IgD-negative memory B cell (primary cell): ENCODE results near the gene RANBP3L. TPM values are rescaled to one million over a fixed set of nuclear protein-coding genes. Genes with fewer than 3 reads are reported as not detected.
A peak's percentile ranks its signal among the peaks of the same experiment; 100 is the strongest.

Experiments
- H3K27ac Mint-ChIP-seq, 3 donors: one replicate each; pipeline ENCODE4 v1.8.0; 2020 to 2022; ENCODE audit warnings: mild to moderate bottlenecking in 3 of 3, mixed read lengths in 3 of 3, moderate library complexity in 1 of 3
- H3K27me3 Mint-ChIP-seq: one replicate; pipeline ENCODE4 v1.8.0; 2021; ENCODE audit warnings: mixed read lengths
- H3K36me3 Mint-ChIP-seq: one replicate; pipeline ENCODE4 v1.8.0; 2020; ENCODE audit warnings: mild to moderate bottlenecking, mixed read lengths
- H3K4me1 Mint-ChIP-seq, 3 donors: one replicate each; pipeline ENCODE4 v1.8.0; 2020 to 2022; ENCODE audit warnings: mixed read lengths in 3 of 3, mild to moderate bottlenecking in 1 of 3
- H3K4me3 Mint-ChIP-seq, 4 donors: one replicate each; pipeline ENCODE4 v1.8.0; 2020 to 2022; ENCODE audit warnings: mild to moderate bottlenecking in 4 of 4, mixed read lengths in 4 of 4, moderate library complexity in 3 of 4
- H3K9me3 Mint-ChIP-seq, 3 donors: one replicate each; pipeline ENCODE4 v1.8.0; 2020 to 2021; ENCODE audit warnings: mixed read lengths in 3 of 3, mild to moderate bottlenecking in 1 of 3
- polyA plus RNA-seq: library from polyadenylated mRNA; unstranded; fragments of 300-500 nt; fragmentation: Illumina TruSeq; gene quantifications from one replicate; pipeline ENCODE4 v1.2.3, GENCODE V29; 2021

The RANBP3L gene
- polyA plus RNA-seq, 1 donor from 2014 or later, result not detected

DNA sequence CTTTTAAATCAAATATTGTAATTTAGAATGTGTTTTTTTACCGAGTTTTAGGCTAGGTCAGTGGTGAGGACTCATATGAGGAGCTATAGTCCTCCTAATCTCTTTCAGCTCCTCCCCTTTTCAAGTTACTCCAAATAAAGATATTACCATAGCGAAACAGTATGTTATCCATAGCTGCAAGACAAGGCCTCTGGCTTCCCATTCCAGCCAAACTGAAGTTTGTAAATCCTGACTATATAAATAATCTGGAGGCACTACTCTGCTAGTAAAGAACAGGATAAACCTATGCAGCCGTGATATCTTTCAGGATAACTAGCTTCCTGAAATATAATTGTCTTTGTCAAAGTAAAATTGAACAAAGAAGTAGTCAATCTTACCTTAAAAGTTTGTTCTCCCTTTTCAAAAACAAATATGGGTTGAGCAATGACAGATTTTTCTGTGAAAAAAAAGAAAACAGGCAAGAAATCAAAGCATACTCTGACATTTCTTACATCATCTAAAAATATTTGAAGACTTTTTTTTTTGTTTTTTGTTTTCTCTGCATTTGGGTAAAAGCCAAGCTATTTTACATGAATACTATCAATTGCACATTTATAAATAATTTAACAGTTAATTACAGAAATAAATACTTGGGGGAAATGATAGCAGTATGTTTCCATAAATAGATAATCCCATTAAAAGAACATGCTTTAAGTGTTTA is 30.7 kb downstream of the RANBP3L start:
- Mint-ChIP-seq H3K4me1 (peaks cover 0 to 1% (median 0%) of the 10 kb centered on the region in 3 donors), H3K9me3 (no peaks in the 10 kb centered on the region), H3K27me3 (no peaks in the 10 kb centered on the region), H3K36me3 (no peaks in the 10 kb centered on the region), H3K4me3 (no peak overlapping the region), H3K27ac (no peak overlapping the region)

DNA sequence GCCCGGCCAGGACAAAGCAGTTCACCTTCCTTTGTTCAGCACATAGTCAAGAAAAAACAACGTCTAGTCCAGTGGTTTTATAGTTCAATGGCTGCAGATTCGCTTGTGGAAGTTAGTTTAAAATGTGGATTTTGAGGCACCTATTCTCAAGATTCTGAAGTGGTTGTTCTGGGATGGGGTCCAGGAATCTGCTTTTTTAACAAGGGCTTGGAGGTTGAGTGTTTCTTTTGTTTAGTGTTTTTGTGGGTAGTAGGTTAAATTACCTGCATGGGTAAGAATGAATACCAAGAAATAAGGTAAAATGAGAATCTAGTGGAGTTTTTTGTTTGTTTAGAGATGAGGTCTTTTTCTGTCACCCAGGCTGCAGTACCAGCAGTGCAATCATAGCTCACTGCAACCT is 31.5 kb downstream of the RANBP3L start:
- H3K36me3 Mint-ChIP-seq, result no peaks in the 10 kb centered on the region
- no peak overlapping the region for H3K4me3 Mint-ChIP-seq
- H3K27ac Mint-ChIP-seq, result no peak overlapping the region
- H3K9me3 Mint-ChIP-seq, result no peaks in the 10 kb centered on the region
- H3K27me3 Mint-ChIP-seq, result no peaks in the 10 kb centered on the region
- H3K4me1 Mint-ChIP-seq, result peaks cover 0 to 1% (median 0%) of the 10 kb centered on the region in 3 donors

DNA sequence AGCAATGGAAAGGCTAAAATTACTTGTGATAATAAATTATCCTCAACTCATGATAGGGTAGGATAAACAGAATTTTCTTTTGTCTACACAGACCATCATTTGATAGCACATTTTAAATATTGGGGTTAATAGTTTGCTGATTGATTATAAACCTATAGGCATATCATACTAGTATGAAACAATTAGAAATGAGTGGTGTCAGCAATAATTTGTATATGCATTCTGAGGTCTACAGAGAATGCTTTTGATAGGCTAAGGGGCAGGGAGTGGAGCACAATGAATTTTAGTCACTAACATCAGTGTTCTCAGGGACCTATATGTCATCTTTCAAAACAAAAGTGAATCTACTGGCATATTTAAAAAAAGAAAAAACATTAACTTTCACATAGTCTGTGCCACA is 32.2 kb downstream of the RANBP3L start:
- Mint-ChIP-seq H3K4me3 (no peak overlapping the region), H3K9me3 (no peaks in the 10 kb centered on the region), H3K27me3 (no peaks in the 10 kb centered on the region), H3K4me1 (peaks cover 0 to 1% (median 0%) of the 10 kb centered on the region in 3 donors), H3K27ac (no peak overlapping the region), H3K36me3 (no peaks in the 10 kb centered on the region)

DNA sequence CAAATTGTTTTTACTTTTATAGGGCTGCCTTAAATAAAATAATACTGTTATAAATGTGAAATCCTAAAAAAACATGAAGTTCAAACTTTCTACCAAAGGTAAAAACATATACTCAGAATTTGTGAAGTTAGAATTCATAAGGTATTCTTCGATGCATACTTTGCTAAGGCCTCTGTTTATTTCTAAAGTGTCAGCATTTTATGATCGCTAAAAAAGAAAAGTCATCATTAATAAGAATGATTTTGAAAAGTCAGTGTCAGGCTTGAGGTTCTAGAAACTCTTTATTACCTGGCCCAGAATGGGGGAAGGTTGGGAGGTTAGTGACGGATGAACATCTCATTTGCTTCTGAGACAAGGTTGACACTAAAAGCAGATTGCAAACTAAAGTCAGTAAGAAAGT is 33.8 kb downstream of the RANBP3L start:
- no peaks in the 10 kb centered on the region for H3K27me3 Mint-ChIP-seq
- no peaks in the 10 kb centered on the region for H3K9me3 Mint-ChIP-seq
- no peaks in the 10 kb centered on the region for H3K36me3 Mint-ChIP-seq
- no peak overlapping the region for H3K27ac Mint-ChIP-seq
- H3K4me1 Mint-ChIP-seq, result peaks cover 0 to 1% (median 0%) of the 10 kb centered on the region in 3 donors
- H3K4me3 Mint-ChIP-seq, result no peak overlapping the region

DNA sequence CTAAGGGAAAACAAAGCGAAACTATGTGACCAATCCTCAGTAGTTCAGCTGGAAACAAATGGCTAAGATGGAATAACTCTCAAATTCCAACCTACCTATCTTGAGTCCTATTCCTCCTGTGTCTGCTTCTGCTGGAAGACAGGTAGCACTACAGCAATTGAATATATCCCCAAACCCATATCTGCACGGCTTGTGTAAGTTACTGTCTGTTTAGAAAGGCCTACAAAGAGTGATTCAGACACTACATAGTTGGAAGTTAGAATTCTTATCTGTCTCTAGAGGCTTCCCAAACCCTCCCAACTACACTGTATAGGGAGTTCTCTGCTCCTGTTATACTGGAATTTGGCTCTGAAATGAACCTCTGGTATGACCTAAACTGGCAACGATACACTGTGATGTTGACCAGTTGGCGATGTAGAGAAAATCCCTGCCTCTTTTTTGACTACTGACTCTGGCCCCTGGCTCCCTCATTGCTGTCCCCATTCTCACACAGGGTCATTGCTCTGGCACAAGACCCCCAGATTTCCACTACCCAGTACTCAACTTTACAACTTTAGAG is 37.4 kb downstream of the RANBP3L start:
- peaks cover 0 to 1% (median 0%) of the 10 kb centered on the region in 3 donors for H3K4me1 Mint-ChIP-seq
- H3K36me3 Mint-ChIP-seq, result no peaks in the 10 kb centered on the region
- H3K27ac Mint-ChIP-seq, result no peak overlapping the region
- no peak overlapping the region for H3K4me3 Mint-ChIP-seq
- no peaks in the 10 kb centered on the region for H3K9me3 Mint-ChIP-seq
- H3K27me3 Mint-ChIP-seq, result peaks cover 5% of the 10 kb centered on the region

DNA sequence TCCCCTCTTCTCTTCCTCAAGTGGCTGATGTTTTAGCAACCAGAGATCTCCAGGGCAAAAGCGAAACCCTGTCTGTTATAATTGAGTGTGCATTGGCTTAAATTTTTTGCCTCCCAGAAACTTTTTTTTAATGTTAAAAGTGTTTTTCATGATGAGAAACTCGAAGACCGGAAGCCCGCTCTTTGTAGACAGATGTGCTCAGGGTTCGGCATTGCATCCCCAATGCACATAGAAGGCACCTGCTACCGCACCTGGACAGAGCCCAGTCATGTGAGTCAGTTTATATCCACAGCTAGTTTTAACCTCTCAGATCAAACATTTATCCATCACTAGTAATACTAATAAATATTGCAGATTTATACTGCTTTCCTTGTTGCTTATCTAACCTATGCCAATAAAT is 40.5 kb downstream of the RANBP3L start:
- no peaks in the 10 kb centered on the region for H3K9me3 Mint-ChIP-seq
- no peak overlapping the region for H3K4me3 Mint-ChIP-seq
- H3K36me3 Mint-ChIP-seq, result no peaks in the 10 kb centered on the region
- peaks cover 6% of the 10 kb centered on the region for H3K27me3 Mint-ChIP-seq
- H3K4me1 Mint-ChIP-seq, result peaks cover 0 to 1% (median 0%) of the 10 kb centered on the region in 3 donors
- no peak overlapping the region for H3K27ac Mint-ChIP-seq

DNA sequence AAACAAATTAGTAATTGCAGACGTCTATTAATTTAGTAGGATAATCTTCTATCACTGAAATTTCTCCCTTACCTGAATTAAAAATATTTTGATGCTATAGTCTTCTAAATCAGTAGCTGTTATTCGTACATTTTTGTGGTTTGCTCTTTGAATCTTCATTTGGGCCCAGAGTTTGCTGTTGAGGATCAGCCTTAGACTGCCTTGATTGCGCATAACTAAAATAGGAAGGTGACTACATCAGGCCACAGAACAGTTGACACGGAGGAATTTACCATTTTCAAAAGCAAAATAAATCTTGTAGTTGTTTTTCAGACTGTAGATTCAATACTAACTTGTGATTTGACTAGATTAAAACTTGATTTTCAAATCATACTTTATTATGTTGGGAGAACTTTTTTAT is 48.1 kb downstream of the RANBP3L start:
- Mint-ChIP-seq H3K27me3 (peaks cover 3% of the 10 kb centered on the region), H3K27ac (no peak overlapping the region), H3K4me1 (no peaks in the 10 kb centered on the region), H3K36me3 (peaks cover 3% of the 10 kb centered on the region), H3K9me3 (no peaks in the 10 kb centered on the region), H3K4me3 (no peak overlapping the region)

DNA sequence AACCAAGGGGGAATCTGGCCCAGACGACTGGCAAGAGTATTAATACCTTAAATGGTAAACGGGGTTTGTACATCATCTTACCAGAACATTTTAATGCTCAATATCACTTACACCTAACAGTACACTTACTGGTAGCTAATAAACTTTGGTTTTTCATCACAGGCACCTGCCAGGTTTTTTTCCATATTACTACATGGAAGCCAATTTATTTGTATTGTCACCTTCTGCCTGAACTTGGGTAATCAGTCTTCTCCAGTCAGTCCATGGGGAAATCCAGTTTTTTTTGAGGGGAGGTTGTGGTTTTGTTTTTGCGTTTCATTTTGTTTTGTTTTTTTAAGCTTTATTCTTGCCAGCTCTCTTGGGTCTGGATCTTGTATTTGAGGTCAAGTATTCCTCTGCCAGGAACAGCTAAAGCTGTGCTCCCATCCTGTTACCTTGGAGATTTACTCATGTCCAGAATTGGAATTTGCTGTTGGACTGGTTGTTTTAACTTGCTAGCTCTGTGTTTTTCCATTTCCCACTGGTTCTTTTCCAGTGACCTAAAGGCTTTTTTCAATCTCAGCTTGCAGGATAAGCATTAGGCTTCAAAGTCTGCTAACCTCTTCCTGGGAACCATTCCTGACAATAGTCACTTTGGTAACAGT is 48.9 kb downstream of the RANBP3L start:
- no peak overlapping the region for H3K4me3 Mint-ChIP-seq
- H3K4me1 Mint-ChIP-seq, result no peaks in the 10 kb centered on the region
- no peaks in the 10 kb centered on the region for H3K9me3 Mint-ChIP-seq
- H3K27ac Mint-ChIP-seq, result no peak overlapping the region
- H3K27me3 Mint-ChIP-seq, result peaks cover 3% of the 10 kb centered on the region
- peaks cover 3% of the 10 kb centered on the region for H3K36me3 Mint-ChIP-seq

DNA sequence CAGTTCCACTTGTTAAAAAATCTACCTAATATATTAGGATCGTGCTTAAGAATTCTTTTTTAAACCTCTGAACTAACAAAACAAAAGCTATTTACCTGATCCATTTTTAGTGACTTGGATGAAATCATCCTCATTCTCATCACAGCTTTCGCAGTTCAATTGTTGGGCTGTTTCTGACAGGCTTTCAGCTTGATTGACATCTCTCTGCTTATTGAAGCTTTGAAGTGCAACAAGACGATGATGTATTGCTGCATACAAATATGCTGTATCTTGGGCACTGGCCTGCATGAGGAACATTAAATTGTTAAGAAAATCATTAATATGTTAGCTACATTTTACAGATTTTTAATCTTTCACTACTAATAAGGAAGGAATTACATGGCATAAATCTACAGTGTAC is 50.5 kb downstream of the RANBP3L start:
- no peaks in the 10 kb centered on the region for H3K4me1 Mint-ChIP-seq
- H3K27me3 Mint-ChIP-seq, result peaks cover 3% of the 10 kb centered on the region
- H3K4me3 Mint-ChIP-seq, result no peak overlapping the region
- no peak overlapping the region for H3K27ac Mint-ChIP-seq
- H3K36me3 Mint-ChIP-seq, result peaks cover 3% of the 10 kb centered on the region
- H3K9me3 Mint-ChIP-seq, result no peaks in the 10 kb centered on the region

DNA sequence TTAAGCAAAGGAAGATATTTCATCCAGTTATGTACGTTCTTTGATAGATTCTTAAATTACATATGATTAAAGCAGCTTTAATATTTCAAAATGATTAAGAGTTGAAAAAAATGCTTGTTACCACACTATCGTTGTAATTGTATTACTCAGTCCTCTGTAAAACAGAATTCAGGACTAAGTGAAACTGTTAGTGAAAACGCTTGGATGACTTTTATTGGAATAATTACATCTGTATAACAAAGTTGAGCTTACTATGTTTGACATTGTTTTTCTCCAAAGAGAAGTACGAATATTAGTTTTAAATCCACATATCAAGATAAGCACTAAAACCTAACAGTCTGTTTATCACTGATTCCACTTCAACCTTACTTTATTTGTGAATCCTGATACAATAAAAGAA is 51.3 kb downstream of the RANBP3L start:
- Mint-ChIP-seq H3K4me1 (no peaks in the 10 kb centered on the region), H3K27ac (no peak overlapping the region), H3K36me3 (peaks cover 3% of the 10 kb centered on the region), H3K4me3 (no peak overlapping the region), H3K27me3 (peaks cover 3% of the 10 kb centered on the region), H3K9me3 (no peaks in the 10 kb centered on the region)

DNA sequence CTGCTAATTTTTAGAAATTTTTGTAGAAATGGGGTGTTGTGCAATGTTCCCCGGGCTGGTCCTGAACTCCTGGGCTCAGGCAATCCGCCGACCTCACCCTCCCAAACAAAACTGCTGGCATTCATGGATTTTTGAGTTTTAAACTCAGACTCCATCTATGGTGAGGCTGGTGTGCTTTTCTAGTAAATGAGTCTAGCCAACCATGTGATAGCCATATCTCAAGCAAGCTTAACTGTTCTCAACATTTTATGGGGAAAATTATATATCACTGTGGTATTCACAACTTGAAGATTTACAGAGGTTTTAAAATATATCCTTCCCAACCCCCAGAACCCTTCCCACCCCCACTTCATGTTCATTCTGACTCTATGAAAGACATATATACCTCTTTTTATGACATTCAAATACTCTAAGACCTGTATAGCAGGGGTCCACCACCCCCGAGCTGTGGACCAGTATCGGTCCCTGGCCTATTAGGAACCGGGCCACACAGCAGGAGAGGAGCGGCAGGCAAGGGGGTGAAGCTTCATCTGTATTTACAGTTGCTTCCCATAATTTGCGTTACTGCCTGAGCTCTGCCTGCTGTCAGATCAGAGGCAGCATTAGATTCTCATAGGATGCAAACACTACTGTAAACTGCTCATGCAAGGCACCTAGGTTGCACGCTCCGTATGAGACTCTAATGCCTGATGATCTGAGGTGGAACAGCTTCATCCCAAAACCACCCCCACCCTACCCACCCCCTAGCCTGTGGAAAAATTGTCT is 55.5 kb downstream of the RANBP3L start:
- no peak overlapping the region for H3K27ac Mint-ChIP-seq
- H3K4me3 Mint-ChIP-seq, result no peak overlapping the region
- no peaks in the 10 kb centered on the region for H3K9me3 Mint-ChIP-seq
- H3K36me3 Mint-ChIP-seq, result no peaks in the 10 kb centered on the region
- H3K27me3 Mint-ChIP-seq, result no peaks in the 10 kb centered on the region
- H3K4me1 Mint-ChIP-seq, result peaks cover 6 to 15% (median 14%) of the 10 kb centered on the region in 3 donors

DNA sequence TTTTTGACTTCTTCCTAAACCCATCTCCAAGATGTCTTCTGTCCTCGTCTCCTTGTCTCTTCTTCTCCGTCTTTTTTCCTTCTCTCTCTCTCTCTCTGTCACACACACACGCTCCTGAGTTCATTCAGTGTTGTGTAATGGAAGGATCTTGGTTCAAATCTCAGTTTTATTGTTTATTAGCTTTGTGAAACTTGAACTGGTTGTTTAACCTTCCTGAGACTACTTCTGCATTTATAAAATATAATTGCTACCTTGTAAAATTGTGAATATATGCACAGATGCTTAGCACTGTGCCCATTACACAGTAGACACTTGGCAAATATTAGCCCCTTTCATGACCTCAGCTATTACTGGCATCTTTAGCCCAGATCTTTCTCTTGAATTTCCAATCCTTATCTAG is 57.6 kb downstream of the RANBP3L start:
- H3K4me3 Mint-ChIP-seq, result peak overlapping the region; percentile 3 to 99 (median 56)
- H3K27me3 Mint-ChIP-seq, result no peaks in the 10 kb centered on the region
- H3K4me1 Mint-ChIP-seq, result peaks cover 17 to 30% (median 29%) of the 10 kb centered on the region in 3 donors
- no peaks in the 10 kb centered on the region for H3K9me3 Mint-ChIP-seq
- H3K27ac Mint-ChIP-seq, result peak overlapping the region in 2 of 3 donors; percentile 8 to 81
- no peaks in the 10 kb centered on the region for H3K36me3 Mint-ChIP-seq

DNA sequence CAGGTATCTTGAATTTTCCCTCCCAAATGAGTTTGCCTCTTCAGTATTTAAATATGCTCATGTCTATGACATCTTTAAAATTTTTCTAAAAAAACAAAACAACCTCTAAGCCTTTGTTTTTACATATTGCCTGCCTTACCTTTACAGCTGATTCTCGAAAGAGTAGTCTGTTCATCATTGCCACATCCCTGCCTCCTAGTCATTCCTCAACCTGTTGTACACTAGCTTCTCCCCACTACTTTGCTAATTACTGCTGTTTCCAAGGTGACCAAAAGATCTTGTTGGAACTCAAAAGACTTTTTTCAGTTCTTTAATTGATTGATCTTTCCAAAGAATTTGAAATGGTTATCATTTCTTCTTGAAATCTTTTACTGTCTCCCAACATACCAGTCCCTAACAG is 58.0 kb downstream of the RANBP3L start:
- peak overlapping the region; percentile 3 to 99 (median 81) for H3K4me3 Mint-ChIP-seq
- H3K9me3 Mint-ChIP-seq, result no peaks in the 10 kb centered on the region
- peaks cover 21 to 33% (median 33%) of the 10 kb centered on the region in 3 donors for H3K4me1 Mint-ChIP-seq
- no peaks in the 10 kb centered on the region for H3K27me3 Mint-ChIP-seq
- H3K27ac Mint-ChIP-seq, result peak overlapping the region; percentile 8 to 81 (median 33)
- H3K36me3 Mint-ChIP-seq, result no peaks in the 10 kb centered on the region

DNA sequence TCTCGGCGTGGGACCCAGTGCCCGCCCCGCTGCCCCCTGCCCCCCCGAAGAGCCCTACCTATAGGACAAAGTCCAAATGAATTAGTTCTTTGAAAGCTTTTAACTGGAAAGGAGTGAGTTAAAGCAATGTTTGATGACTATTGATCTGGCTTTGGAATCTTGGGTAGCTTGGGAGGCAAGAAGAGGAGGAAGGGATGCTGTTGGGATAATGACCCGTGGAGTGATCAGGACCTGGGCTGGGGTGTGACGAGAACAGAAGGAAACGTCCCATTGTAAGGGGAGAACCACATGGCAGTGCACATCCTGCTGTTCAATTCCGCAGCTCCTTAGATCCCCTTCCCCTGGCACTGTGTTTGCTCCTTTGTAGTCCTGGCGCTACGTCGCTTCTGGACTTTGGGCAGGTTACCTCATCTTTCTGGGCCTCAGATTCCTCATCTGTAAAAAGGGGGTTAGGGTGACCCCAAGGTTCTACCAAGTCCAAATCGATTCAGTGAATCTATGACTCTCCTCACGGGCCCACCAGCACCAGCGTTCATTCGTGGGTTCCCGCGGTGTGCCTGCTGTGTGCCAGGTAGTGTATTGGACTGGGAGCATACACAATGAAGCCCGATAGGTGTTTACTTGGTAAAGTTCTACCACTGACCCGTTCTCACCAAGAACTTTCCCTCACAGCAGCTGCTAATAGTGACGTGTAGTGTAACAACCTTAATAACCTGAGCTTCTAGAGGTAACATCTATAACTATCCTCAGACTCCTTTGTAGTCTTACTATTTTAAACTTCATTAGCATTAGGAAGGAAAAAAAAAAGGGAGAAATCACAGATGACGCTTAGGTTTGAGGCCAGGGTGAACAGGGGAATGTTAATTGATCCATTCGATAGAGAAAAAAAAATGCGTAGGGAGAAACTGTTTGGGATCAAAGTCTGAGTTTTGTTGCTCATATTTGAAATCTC is 58.9 kb downstream of the RANBP3L start:
- Mint-ChIP-seq H3K4me3 (peak overlapping the region; percentile 92 to 99 (median 96)), H3K9me3 (no peaks in the 10 kb centered on the region), H3K36me3 (no peaks in the 10 kb centered on the region), H3K27me3 (no peaks in the 10 kb centered on the region), H3K27ac (peak overlapping the region; percentile 87 to 96 (median 93)), H3K4me1 (peaks cover 22 to 38% (median 37%) of the 10 kb centered on the region in 3 donors)
